GM12878 (cell line): ENCODE data around the gene IGFBP1.

ENCODE experiments used
- EGR1 ChIP-seq, 2 experiments: IDR thresholded peaks; 1 replicate in 1 of 2; 2 replicates in 1 of 2; pipeline ENCODE4 v1.6.1; 2011 to 2012; ENCODE audit warnings: low read depth in 2 of 2, low read length in 2 of 2, borderline replicate concordance in 1 of 2, mild to moderate bottlenecking in 1 of 2, moderate library complexity in 1 of 2
- EZH2 ChIP-seq: IDR thresholded peaks from 2 replicates; pipeline ENCODE4 v1.6.1; 2012; ENCODE audit warnings: low read depth, mild to moderate bottlenecking, control low read depth, inconsistent platforms, low read length, borderline replicate concordance; ENCODE audit not compliant: control insufficient read depth
- NFIC ChIP-seq: IDR thresholded peaks from 2 replicates; pipeline ENCODE4 v1.6.1; 2012; ENCODE audit warnings: low read depth, mild to moderate bottlenecking, inconsistent platforms, low read length, moderate library complexity
- POLR2A ChIP-seq: IDR thresholded peaks from 2 replicates; pipeline ENCODE4 v1.6.1; 2011; ENCODE audit warnings: low read depth, mild to moderate bottlenecking, low read length
- POLR2AphosphoS5 ChIP-seq: IDR thresholded peaks from 2 replicates; pipeline ENCODE4 v1.6.1; 2011; ENCODE audit warnings: mild to moderate bottlenecking, low read length, inconsistent platforms
- SIN3A ChIP-seq: IDR thresholded peaks from 2 replicates; pipeline ENCODE4 v1.6.1; 2012; ENCODE audit warnings: low read depth, low read length, improper control_type of control experiment
- SRF ChIP-seq, 2 experiments: IDR thresholded peaks; 2 replicates each; pipeline ENCODE4 v1.6.1; 2011; ENCODE audit warnings: low read depth in 2 of 2, low read length in 2 of 2, mild to moderate bottlenecking in 1 of 2, moderate library complexity in 1 of 2
- ZBTB4 ChIP-seq: fragments of 450-650 bp; formaldehyde crosslinking; IDR thresholded peaks from 2 replicates; pipeline ENCODE4 v1.4.0; 2022; ENCODE audit warnings: mild to moderate bottlenecking, moderate library complexity
- TF ChIP-seq, protein P1 (sequence below), 3 experiments: IDR thresholded peaks in 2 of 3; conservative IDR thresholded peaks in 1 of 3; 2 replicates each; pipeline ENCODE4 v1.5.1; 2011; ENCODE audit warnings: low read depth in 3 of 3, low read length in 3 of 3, mild to moderate bottlenecking in 3 of 3, control low read depth in 2 of 3, moderate library complexity in 2 of 3, inconsistent platforms in 1 of 3, mixed read lengths in 1 of 3; ENCODE audit not compliant: control insufficient read depth in 2 of 3, insufficient read depth in 1 of 3; ENCODE audit errors: extremely low read depth in 1 of 3

GRCh38 chr7:45937301-45937700 lies 49.0 kb downstream of the IGFBP1 start:
- no peak for TF ChIP-seq ZBTB4
- no peak for TF ChIP-seq EZH2
- no peak for TF ChIP-seq POLR2A
- TF ChIP-seq, protein P1, sequence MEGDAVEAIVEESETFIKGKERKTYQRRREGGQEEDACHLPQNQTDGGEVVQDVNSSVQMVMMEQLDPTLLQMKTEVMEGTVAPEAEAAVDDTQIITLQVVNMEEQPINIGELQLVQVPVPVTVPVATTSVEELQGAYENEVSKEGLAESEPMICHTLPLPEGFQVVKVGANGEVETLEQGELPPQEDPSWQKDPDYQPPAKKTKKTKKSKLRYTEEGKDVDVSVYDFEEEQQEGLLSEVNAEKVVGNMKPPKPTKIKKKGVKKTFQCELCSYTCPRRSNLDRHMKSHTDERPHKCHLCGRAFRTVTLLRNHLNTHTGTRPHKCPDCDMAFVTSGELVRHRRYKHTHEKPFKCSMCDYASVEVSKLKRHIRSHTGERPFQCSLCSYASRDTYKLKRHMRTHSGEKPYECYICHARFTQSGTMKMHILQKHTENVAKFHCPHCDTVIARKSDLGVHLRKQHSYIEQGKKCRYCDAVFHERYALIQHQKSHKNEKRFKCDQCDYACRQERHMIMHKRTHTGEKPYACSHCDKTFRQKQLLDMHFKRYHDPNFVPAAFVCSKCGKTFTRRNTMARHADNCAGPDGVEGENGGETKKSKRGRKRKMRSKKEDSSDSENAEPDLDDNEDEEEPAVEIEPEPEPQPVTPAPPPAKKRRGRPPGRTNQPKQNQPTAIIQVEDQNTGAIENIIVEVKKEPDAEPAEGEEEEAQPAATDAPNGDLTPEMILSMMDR (IDR thresholded peaks at IDR 0.05 in 2 of 3, conservative IDR thresholded peaks at IDR 0.05 in 1 of 3; ENCODE audit: control insufficient read depth in 2 of 3, extremely low read depth in 1 of 3, insufficient read depth in 1 of 3, low read depth in 3 of 3, low read length in 3 of 3): no peak
- TF ChIP-seq SRF (IDR thresholded peaks at IDR 0.05; ENCODE audit: low read depth in 2 of 2, low read length in 2 of 2): no peak
- TF ChIP-seq NFIC: no peak
- TF ChIP-seq EGR1 (IDR thresholded peaks at IDR 0.05; ENCODE audit: borderline replicate concordance in 1 of 2, low read depth in 2 of 2, low read length in 2 of 2): no peak
- no peak for TF ChIP-seq SIN3A
- no peak for TF ChIP-seq POLR2AphosphoS5
